HG02970 (cell line): Measurements from ENCODE around the gene ARV1.

Source experiments
- ATAC-seq: cut with Tn5 transposase; IDR thresholded peaks from one replicate; pipeline ENCODE4 v1.9.1; 2021; ENCODE audit warnings: mild to moderate bottlenecking, moderate library complexity, moderate number of reproducible peaks; ENCODE audit not compliant: unreplicated experiment, low FRiP score

Gene ARV1

GRCh38 chr1:230978491-230979388, at the start of gene ARV1, which contains the start of gene TTC13:
TSS of gene ARV1 (plus strand) at chr1:230979094. CDS start at chr1:230979106, 12 bp downstream.
TSS of gene TTC13 (minus strand) at chr1:230978861. CDS start at chr1:230978830, 31 bp downstream.
- ATAC-seq: peak; percentile 96

DNA sequence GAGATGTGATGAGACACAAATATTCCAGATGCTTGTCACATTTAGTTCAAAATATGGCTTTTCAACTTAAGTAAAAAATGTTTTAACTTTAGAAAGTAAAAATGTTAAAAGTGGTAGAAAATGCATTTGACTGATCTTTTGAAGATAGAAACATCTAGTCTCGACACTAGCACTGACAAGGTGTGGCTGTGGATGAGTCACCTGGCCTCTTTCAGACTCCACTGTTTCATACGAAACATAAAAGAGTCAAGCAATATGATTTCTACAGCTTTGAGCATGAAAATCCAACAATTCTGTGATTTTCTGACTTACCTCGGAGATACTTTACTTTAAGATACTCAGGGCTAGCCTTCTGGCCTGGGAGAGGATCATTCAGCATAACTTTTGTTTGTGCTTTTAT, 47.9 kb upstream of the ARV1 start:
- no peak for ATAC-seq

DNA sequence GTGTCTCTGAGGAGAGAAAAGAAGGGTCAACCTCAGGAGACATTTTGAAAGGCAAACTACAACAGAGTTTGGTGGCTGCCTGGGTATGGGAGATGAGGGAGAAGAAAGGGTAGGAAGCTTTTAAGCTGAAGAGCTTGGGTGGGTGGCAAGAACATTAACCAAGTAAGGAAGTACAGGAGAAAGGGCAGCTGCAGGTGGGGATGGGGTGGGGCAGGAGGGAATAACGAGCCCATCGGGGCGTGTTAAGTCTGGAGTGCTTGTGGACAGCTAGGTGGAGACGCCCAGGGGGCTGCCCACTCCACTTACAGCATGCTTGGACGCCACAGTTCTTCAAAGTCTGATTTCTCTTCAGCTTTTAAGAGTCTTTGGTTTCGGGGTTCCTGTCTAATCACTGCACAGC, 43.0 kb upstream of the ARV1 start:
- ATAC-seq: no peak

DNA sequence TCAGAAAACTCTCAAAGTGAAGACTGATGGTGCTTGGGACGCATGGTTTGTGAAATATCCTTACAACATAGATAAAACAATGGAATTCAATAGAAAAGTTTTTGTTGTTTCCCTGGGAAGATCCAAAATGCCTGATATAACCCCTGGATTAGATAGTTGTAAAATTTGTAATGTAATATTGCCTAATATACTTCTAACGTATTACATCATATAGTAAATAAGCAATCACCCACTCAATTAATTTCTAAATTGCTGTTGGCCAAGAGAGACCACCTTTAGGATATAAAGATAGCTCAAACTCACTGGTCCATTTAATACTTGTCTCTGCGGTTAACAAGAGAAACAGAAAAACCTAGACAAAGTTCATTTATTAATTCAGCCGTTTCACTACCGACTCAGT, 42.4 kb upstream of the ARV1 start:
- no peak for ATAC-seq

DNA sequence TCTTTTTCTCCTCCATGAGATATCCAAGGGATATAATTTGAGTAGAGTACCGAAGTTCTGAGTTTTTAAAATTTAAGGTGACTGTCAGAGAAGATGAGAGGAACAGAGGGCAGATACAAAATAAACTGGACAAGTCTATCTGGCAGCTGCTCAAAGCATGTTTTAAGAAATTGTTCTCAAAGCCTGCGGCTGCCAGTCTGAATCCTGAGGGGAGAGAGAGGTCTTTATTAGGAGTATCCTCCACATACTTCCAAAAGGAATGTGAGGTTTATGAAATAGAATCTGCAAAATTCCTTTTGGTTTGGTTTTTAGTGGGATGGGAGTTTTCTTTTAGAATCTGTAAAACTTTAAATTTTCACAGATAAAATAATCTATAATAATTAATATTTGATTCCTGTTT, 41.5 kb upstream of the ARV1 start:
- ATAC-seq: no peak

GRCh38 chr1:230938924-230939368, 39.9 kb upstream of the ARV1 start:
- no peak for ATAC-seq

DNA sequence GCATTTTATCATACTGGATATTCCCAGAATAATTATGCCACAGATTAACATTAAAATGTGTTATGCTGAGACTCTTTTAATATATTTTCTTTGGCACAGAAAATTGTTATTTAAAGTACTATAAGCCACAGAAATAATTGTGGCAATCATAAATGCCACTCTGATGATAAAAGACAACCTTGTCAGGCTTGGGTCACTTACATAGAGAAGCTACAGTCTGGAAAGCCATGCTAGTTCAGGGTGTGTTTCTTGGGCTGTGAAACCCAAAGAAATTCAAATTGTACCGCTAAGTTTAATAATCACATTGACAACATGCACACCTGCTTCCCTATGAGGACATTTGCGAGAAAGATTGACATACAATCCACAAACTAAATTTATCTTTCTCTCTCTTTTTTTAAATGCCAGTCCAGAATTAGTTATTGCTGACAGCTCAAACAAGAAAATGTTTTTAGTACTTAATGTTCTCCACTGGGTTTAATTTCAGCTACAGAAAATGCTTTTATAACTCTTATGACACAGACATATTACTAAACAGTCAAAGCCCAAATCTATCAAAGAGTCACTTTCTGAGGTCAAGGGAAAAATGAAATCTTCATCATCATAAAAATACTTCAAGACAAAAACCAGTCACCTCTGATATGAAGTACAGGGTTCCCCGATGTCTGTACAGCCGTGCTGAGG, 38.9 kb upstream of the ARV1 start:
- no peak for ATAC-seq

DNA sequence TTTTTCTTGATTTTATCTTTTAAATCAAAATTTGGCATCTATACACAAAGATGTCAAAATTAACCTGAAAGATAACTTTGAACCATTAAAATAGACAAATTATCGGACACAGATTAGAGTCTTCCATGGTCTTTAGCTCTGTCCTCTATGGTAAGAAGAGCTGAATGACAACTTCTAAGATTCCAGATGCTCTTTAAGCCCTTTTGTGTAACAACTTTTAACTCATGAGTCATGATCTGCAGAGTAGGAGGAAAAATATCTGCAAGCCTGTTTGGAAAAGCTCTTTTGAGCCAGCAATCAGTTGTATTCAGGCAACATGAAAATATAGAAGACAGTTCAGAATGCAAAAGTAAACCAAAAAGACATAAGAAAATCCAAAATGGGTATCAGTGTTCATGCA, 38.0 kb upstream of the ARV1 start:
- ATAC-seq: no peak

DNA sequence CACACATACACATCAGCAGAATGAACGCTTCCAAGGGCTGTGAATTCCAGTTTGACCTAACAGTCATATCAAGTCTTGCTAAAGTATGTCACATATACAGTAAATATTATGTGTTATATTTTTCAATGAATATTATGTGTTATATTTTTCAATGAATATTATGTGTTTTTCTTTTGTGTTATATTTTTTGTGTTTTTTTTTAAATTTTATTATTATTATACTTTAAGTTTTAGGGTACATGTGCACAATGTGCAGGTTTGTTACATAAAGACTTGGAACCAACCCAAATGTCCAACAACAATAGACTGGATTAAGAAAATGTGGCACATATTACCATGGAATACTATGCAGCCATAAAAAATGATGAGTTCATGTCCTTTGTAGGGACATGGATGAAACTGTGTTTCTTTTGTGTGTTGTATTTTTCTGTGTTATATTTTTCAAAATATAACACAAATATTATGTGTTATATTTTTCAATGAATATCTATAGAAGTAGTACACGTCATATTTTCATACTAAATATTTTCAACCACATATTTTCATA, 35.8 kb upstream of the ARV1 start:
- ATAC-seq: no peak

DNA sequence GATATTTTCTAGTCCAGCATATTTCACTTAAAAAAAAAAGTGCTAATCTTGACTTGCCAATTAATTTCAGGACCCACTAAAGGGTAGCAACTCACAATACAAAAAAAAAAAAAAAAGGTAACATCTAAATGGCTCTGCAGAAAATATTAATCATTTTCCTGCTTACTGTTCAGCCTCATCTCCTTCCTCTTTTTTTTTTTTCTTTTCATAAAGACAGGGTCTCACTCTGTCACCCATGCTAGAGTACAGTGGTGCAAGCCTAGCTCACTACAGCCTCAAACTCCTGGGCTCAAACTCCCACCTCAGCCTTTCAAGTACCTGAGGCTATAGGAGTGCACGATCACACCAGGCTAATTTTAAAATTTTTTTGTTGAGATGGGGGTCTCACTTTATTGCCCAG, 30.6 kb upstream of the ARV1 start:
- no peak for ATAC-seq

DNA sequence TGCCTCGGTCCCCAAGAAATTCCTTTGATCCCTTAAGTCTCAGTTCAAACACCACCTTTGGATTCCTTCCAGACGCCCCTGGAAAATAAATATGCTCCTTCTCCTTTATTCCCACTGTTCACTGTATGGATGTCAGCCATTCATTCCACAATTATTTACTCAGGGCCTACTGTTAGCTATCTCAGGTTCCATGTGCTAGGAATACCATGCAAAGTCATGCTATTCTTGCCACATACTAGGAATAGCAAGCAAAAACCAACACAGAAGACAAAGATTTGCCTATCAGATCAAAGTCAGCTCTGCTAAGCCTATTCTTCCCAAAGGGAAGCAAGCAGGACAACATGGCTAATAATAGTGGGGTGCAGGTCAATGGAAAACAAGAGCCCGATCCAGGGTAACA, 30.0 kb upstream of the ARV1 start:
- no peak for ATAC-seq

GRCh38 chr1:230950404-230950803, 28.5 kb upstream of the ARV1 start:
- no peak for ATAC-seq

DNA sequence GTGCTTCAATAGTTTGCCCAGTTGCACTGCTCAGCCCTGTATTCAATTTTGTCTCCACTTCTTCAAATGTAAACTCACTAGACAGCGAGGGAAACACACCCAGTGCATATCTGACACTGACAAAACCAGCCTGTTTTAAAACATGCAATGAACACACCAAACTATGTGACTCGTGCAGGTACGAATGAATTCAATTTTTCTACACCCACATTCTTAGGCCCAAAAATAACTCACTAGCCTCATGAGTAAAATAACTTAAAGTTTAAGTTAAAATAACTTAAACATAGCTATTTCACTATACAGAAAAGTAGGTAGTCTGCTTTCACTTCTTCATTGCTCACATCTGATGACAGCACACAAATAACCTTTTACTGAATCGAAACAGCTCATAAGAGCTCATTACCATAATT, 21.3 kb upstream of the ARV1 start:
- peak; percentile 61 for ATAC-seq

DNA sequence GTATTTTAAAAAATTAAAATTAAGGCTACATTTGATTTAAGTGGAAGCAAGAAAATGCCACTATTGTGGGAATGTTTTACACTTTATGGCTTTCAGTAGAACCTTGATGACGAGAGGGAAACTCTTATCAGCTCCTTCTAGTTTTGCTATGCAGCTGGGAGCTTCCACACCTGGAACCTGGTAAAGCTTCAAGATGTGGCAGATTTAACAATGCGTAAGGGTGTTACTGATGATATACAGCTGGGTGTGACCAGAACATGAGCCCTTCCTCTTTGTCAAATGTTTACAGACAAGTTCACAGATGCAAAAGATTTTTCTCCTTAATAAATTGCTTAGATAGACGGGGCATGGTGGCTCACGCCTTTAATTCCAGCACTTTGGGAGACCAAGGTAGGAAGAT, 20.5 kb upstream of the ARV1 start:
- ATAC-seq: no peak

GRCh38 chr1:230964896-230965295, 14.0 kb upstream of the ARV1 start:
- no peak for ATAC-seq

DNA sequence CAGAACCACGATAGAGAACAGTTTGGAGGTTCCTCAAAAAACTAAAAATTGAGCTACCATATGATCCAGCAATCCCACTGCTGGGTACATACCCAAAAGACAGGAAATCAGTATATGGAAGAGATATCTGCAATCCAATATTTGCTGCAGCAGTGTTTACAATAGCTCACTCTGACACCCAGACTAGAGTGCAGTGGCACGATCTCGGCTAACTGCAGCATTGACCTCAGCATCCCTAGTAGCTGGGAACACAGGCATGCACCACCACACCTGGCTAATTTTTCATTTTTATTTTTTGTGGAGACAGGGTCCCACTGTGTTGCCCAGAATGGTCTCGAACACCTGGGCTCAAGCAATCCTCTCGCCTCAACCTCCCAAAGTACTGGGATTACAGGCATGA, 13.4 kb upstream of the ARV1 start:
- no peak for ATAC-seq

GRCh38 chr1:230966358-230966873, 12.5 kb upstream of the ARV1 start:
- ATAC-seq: no peak

DNA sequence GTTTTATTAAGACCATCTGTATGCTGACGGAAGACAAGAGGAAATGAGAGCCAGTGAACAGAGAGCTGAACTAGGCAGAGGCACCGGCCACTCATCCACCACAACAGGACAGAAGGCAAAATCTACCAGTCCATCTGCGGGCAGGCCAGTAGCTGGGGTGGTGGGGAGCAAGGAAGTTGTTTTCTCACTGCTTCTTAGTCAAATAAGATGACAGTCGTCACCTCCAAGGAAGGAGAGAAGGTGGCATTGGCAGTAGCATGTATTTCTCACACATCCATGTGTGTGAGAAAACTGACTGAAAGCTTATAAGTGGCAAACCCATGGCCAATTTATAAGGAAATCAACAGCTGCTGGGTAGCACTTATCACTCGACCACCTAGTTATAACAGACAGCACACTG, 8.5 kb upstream of the ARV1 start:
- ATAC-seq: no peak

GRCh38 chr1:230971771-230972170, 7.1 kb upstream of the ARV1 start:
- ATAC-seq: no peak

GRCh38 chr1:230972855-230973271, 6.0 kb upstream of the ARV1 start:
- ATAC-seq: no peak

DNA sequence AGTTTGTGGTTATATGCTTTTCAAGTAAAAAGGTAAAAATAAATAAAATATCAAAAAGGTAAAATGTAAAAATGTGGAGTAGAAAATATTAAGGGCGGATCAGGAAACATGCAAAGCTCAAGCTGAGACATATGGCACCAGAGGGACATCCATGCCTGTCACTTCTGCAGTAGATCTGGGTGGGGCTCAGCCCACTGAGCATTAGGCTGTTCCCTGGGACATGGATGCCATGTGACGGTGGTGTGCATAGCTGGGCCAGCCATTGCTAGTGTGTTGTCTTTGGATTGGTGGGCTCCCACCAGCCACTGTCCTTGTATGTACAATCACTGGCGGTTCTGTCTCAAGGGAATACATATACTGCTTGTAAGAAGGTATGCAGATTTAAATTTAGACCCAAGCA, 3.3 kb upstream of the ARV1 start:
- ATAC-seq: no peak
